Mammary epithelial cell (primary cell): ENCODE measurements around the gene LRRC7.

Experiments
- CTCF ChIP-seq, 2 donors: IDR thresholded peaks in 1 of 2; conservative IDR thresholded peaks in 1 of 2; 2 replicates each; pipeline ENCODE4 v1.5.1; 2011 to 2012; ENCODE audit warnings: inconsistent platforms in 2 of 2, low read length in 2 of 2, mild to moderate bottlenecking in 2 of 2, control low read depth in 1 of 2, low read depth in 1 of 2; ENCODE audit not compliant: insufficient read depth in 1 of 2; ENCODE audit errors: extremely low read depth in 1 of 2
- EZH2 ChIP-seq: IDR thresholded peaks from 2 replicates; pipeline ENCODE4 v1.6.1; 2012; ENCODE audit warnings: low read length, inconsistent platforms, borderline replicate concordance

DNA sequence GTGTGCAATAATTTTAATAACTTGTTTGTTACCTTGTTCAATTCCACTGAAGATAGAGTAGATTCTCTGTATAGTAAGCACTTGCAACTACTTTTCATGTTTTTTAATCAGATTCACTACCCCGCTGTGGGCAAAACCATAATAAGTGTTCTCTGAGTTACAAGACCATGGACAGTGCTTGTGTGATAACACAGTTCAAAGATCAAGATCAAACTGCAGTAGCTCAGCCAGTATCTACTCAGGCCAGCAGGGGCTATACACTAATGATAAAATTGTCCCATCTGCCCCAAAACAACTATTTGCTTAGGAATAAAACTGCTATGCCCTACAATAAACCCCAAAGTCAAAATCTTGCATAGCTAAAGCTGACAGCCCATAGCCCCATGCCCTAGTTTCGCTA is 129.6 kb downstream of the LRRC7 start:
- TF ChIP-seq CTCF (conservative IDR thresholded peaks at IDR 0.05 in 1 of 2, IDR thresholded peaks at IDR 0.05 in 1 of 2; ENCODE audit: extremely low read depth in 1 of 2, insufficient read depth in 1 of 2, low read depth in 1 of 2, low read length in 2 of 2) (no peak), EZH2 (no peak)
